T-helper 22 cell (primary cell): Measurements from ENCODE around the gene ITGB6.
"Not testable (repeated sequence)": the region's sequence is repeated elsewhere in the genome, so short reads cannot be mapped to it uniquely, and the experiment has no call there.

Experiments used
- DNase-seq: peaks from one replicate; pipeline ENCODE4 v3.0.0-alpha.2; 2020; ENCODE audit warnings: low read depth

Gene ITGB6

GRCh38 chr2:160181146-160181836 is 18.8 kb downstream of the ITGB6 start:
- DNase-seq: not testable (repeated sequence)

- DNase-seq: not testable (repeated sequence)
Measured at GRCh38 chr2:160180690-160181089, 19.4 kb downstream of the ITGB6 start.

- no peak for DNase-seq
Measured at GRCh38 chr2:160180172-160180571, 19.9 kb downstream of the ITGB6 start.

GRCh38 chr2:160175169-160176134 is 24.6 kb downstream of the ITGB6 start:
- DNase-seq: no peak

GRCh38 chr2:160174322-160174721 is 25.8 kb downstream of the ITGB6 start:
- DNase-seq: no peak

GRCh38 chr2:160169988-160170387 is 30.1 kb downstream of the ITGB6 start:
- no peak for DNase-seq

- DNase-seq: no peak
Measured at GRCh38 chr2:160169471-160169870, 30.6 kb downstream of the ITGB6 start.

- no peak for DNase-seq
Measured at GRCh38 chr2:160168878-160169277, 31.2 kb downstream of the ITGB6 start.

GRCh38 chr2:160167089-160167740 is 32.9 kb downstream of the ITGB6 start:
- no peak for DNase-seq

GRCh38 chr2:160165996-160166395 is 34.1 kb downstream of the ITGB6 start:
- DNase-seq: no peak

- DNase-seq: no peak
Measured at GRCh38 chr2:160165081-160165480, 35.0 kb downstream of the ITGB6 start.

- DNase-seq: no peak
Measured at GRCh38 chr2:160157861-160158829, 41.9 kb downstream of the ITGB6 start.

- no peak for DNase-seq
Measured at GRCh38 chr2:160156665-160157064, 43.4 kb downstream of the ITGB6 start.

- no peak for DNase-seq
Measured at GRCh38 chr2:160156100-160156499, 44.0 kb downstream of the ITGB6 start.

- not testable (repeated sequence) for DNase-seq
Measured at GRCh38 chr2:160148419-160148818, 51.7 kb downstream of the ITGB6 start.

- DNase-seq: no peak
Measured at GRCh38 chr2:160145471-160145870, 54.6 kb downstream of the ITGB6 start.

- no peak for DNase-seq
Measured at GRCh38 chr2:160144280-160144990, 55.6 kb downstream of the ITGB6 start.

GRCh38 chr2:160142472-160142871 is 57.6 kb downstream of the ITGB6 start:
- no peak for DNase-seq

GRCh38 chr2:160141912-160142311 is 58.2 kb downstream of the ITGB6 start:
- DNase-seq: no peak

- DNase-seq: no peak
Measured at GRCh38 chr2:160141419-160141818, 58.7 kb downstream of the ITGB6 start.

GRCh38 chr2:160140471-160140870 is 59.6 kb downstream of the ITGB6 start:
- no peak for DNase-seq
